Measurements from ENCODE around the gene KIT. TPM values are rescaled to one million over a fixed set of nuclear protein-coding genes. Genes with fewer than 3 reads are reported as not detected.

Gene KIT
- total RNA-seq, 6 donors from 2014 or later = 2.8 to 38.7 (median 12.7) TPM

DNA sequence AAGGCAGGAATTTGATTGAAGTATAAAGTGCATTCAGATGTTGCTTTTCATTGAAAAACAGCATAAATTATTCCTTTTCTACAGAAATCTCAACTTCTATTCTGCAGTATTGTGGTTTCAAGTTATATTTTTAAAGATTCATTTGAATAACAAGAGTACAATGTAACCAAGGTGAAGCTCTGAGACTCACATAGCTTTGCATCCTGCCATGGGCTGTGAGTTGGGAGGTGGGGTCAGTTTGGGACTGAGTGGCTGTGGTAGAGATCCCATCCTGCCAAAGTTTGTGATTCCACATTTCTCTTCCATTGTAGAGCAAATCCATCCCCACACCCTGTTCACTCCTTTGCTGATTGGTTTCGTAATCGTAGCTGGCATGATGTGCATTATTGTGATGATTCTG lies 69.2 kb downstream of the KIT start:
- no peaks in the 10 kb centered on the region for H3K27me3 ChIP-seq
- no peak overlapping the region for H3K27ac ChIP-seq
- DNase-seq (no peak), ATAC-seq (ENCODE audit: low FRiP score in 2 of 2) (no peak)
- H3K9me3 ChIP-seq = no peaks in the 10 kb centered on the region
- H3K4me1 ChIP-seq = no peaks in the 10 kb centered on the region
- no peak overlapping the region for H3K4me3 ChIP-seq
- 89 to 90% methylated on average over 2 of the region's 2 CpGs for WGBS, 2 donors
- TF ChIP-seq, protein P1, sequence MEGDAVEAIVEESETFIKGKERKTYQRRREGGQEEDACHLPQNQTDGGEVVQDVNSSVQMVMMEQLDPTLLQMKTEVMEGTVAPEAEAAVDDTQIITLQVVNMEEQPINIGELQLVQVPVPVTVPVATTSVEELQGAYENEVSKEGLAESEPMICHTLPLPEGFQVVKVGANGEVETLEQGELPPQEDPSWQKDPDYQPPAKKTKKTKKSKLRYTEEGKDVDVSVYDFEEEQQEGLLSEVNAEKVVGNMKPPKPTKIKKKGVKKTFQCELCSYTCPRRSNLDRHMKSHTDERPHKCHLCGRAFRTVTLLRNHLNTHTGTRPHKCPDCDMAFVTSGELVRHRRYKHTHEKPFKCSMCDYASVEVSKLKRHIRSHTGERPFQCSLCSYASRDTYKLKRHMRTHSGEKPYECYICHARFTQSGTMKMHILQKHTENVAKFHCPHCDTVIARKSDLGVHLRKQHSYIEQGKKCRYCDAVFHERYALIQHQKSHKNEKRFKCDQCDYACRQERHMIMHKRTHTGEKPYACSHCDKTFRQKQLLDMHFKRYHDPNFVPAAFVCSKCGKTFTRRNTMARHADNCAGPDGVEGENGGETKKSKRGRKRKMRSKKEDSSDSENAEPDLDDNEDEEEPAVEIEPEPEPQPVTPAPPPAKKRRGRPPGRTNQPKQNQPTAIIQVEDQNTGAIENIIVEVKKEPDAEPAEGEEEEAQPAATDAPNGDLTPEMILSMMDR (IDR thresholded peaks at IDR 0.05) = no peak
- no peak for TF ChIP-seq POLR2A (IDR thresholded peaks at IDR 0.05)
- no peak for TF ChIP-seq POLR2AphosphoS5 (IDR thresholded peaks at IDR 0.05)
- no peak for TF ChIP-seq EP300 (IDR thresholded peaks at IDR 0.05)
- no peaks in the 10 kb centered on the region for H3K36me3 ChIP-seq

DNA sequence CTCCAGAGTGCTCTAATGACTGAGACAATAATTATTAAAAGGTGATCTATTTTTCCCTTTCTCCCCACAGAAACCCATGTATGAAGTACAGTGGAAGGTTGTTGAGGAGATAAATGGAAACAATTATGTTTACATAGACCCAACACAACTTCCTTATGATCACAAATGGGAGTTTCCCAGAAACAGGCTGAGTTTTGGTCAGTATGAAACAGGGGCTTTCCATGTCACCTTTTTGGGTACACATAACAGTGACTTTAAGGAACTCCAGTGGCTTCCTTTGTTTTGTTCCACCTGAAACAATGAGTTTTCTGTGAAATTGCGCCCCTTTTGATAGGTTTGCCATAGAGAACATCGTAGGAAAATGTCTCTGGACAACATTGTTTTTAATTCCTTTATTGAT lies 69.6 kb downstream of the KIT start:
- Histone ChIP-seq H3K36me3 (no peaks in the 10 kb centered on the region), H3K27ac (no peak overlapping the region), H3K4me1 (no peaks in the 10 kb centered on the region), H3K27me3 (no peaks in the 10 kb centered on the region), H3K9me3 (no peaks in the 10 kb centered on the region), H3K4me3 (no peak overlapping the region)
- ATAC-seq (ENCODE audit: low FRiP score in 2 of 2) (no peak), DNase-seq (no peak)
- 72 to 81% methylated on average over 2 of the region's 2 CpGs for WGBS, 2 donors
- TF ChIP-seq, protein P1 (IDR thresholded peaks at IDR 0.05) = no peak
- TF ChIP-seq EP300 (IDR thresholded peaks at IDR 0.05) = no peak
- no peak for TF ChIP-seq POLR2AphosphoS5 (IDR thresholded peaks at IDR 0.05)
- no peak for TF ChIP-seq POLR2A (IDR thresholded peaks at IDR 0.05)

DNA sequence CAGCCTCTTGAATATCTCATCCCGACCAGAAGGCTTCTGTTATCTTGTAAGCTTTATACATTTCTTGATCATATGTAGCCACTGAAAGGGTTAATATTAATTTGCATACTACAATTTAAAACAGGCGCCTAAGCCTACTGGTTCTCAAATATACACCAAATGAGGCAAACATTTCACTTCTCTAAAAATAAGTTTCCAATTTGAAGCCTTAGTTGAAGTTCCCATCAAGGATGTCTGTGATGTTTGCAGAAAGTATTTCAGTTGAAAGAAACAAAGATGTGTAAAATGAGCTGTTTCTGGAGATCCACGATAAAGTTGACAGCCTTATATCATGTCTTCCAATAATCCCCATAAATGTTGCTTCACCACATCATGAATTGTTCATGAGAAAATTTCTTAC lies 70.6 kb downstream of the KIT start:
- no peaks in the 10 kb centered on the region for H3K27me3 ChIP-seq
- no peak overlapping the region for H3K4me3 ChIP-seq
- no peak for ATAC-seq (ENCODE audit: low FRiP score in 2 of 2)
- 76 to 80% methylated on average over 3 of the region's 3 CpGs for WGBS, 2 donors
- H3K9me3 ChIP-seq = no peaks in the 10 kb centered on the region
- H3K36me3 ChIP-seq = no peaks in the 10 kb centered on the region
- DNase-seq = no peak
- no peak overlapping the region for H3K27ac ChIP-seq
- TF ChIP-seq POLR2AphosphoS5 (IDR thresholded peaks at IDR 0.05) = no peak
- no peak for TF ChIP-seq EP300 (IDR thresholded peaks at IDR 0.05)
- TF ChIP-seq POLR2A (IDR thresholded peaks at IDR 0.05) = no peak
- TF ChIP-seq, protein P1 (IDR thresholded peaks at IDR 0.05) = no peak
- no peaks in the 10 kb centered on the region for H3K4me1 ChIP-seq

DNA sequence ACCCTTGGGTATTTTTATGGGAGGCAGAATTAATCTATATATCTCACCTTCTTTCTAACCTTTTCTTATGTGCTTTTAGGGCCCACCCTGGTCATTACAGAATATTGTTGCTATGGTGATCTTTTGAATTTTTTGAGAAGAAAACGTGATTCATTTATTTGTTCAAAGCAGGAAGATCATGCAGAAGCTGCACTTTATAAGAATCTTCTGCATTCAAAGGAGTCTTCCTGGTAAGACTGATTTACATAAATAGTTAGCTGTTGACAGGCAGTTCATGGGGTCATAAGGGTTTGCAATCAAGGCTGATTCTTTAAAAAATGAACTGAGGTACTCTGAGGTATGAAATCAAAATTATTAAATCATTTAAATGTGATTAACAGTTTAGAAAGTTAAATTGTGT lies 71.5 kb downstream of the KIT start:
- DNase-seq (no peak), ATAC-seq (ENCODE audit: low FRiP score in 2 of 2) (no peak)
- Histone ChIP-seq H3K36me3 (no peaks in the 10 kb centered on the region), H3K27ac (no peak overlapping the region), H3K9me3 (no peaks in the 10 kb centered on the region), H3K4me1 (no peaks in the 10 kb centered on the region), H3K27me3 (no peaks in the 10 kb centered on the region), H3K4me3 (no peak overlapping the region)
- 76 to 86% methylated on average over 1 of the region's 1 CpG for WGBS, 2 donors
- TF ChIP-seq, protein P1 (IDR thresholded peaks at IDR 0.05) = no peak
- no peak for TF ChIP-seq EP300 (IDR thresholded peaks at IDR 0.05)
- no peak for TF ChIP-seq POLR2AphosphoS5 (IDR thresholded peaks at IDR 0.05)
- no peak for TF ChIP-seq POLR2A (IDR thresholded peaks at IDR 0.05)

DNA sequence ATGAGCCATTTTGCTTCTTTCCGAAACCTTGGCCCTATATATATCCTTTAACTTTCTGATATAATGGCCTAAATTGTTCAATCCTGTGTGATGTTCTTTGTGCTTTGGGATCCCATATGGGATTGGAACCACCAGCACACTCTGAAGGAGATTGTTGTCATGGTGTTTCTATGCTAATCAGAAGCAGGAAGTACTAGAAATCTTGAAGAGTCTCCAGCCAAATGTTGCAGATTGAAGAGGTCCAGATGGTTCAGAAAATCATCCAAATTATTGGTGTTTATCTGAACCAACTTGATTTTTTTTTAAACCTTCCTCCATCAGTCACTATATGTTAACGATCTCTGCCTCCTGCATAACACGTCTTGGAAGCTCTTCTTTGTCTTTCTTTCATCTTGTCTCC lies 72.8 kb downstream of the KIT start:
- H3K4me1 ChIP-seq = no peaks in the 10 kb centered on the region
- H3K36me3 ChIP-seq = no peaks in the 10 kb centered on the region
- no peak overlapping the region for H3K27ac ChIP-seq
- H3K27me3 ChIP-seq = no peaks in the 10 kb centered on the region
- no peak for TF ChIP-seq POLR2A (IDR thresholded peaks at IDR 0.05)
- no peak for TF ChIP-seq POLR2AphosphoS5 (IDR thresholded peaks at IDR 0.05)
- TF ChIP-seq, protein P1 (IDR thresholded peaks at IDR 0.05) = no peak
- ATAC-seq (ENCODE audit: low FRiP score in 2 of 2) = no peak
- H3K4me3 ChIP-seq = no peak overlapping the region
- WGBS, 2 donors = 89 to 90% methylated on average over 3 of the region's 3 CpGs
- DNase-seq = no peak
- H3K9me3 ChIP-seq = no peaks in the 10 kb centered on the region
